Activated T-cell treated with anti-CD3 and anti-CD28 coated beads, Interleukin-2, amount 50 U/mL, for 48 hours (primary cell): ENCODE results near the gene TBC1D20.
A peak's percentile ranks its signal among the peaks of the same experiment; 100 is the strongest.

Source experiments
- DNase-seq, 2 experiments: peaks; one replicate each; pipeline ENCODE4 v3.0.0-alpha.2; 2020

TBC1D20 gene

GRCh38 chr20:437787-438486 lies 24.4 kb downstream of the TBC1D20 start:
- peak in 1 of 2 experiments; percentile 30 for DNase-seq

- DNase-seq, result no peak
Observed at GRCh38 chr20:436476-436875, 25.9 kb downstream of the TBC1D20 start.

GRCh38 chr20:435558-435957 lies 26.8 kb downstream of the TBC1D20 start:
- no peak for DNase-seq

DNA sequence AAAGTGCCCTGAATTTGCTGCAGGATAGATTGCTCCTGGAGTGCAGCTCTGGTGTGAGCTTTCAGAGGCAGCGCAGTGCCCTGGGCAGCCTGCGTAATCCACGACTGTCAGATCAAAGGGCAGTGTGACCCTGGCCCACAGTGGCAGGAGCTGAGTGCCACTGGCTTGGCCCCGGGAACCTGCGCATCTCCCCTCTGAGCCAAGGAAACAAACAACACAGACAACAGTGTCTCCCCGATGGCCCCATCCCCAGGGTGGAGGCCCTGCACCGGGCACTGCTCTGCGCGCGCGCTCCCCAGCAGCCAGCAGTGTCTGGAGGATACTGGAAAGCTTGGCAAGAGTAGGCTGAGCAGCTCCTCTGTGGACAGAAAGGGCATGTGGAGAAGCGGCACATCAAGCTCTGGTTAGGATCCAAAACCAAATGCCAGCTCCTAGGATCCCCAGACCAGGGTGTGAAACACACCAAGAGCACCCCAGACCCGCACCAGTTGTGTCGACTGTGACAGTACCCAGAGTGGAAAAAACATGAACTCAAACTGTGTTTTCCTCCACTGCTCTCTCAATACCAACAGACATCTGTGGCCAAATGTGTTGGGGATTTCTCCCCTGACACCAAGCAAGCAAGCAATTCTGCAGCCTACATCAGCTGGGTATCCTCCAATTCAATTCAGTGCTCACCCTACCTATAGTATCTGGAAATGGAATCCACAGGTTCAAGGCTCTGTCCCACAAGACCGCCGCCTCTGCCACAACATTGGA lies 27.5 kb downstream of the TBC1D20 start:
- no peak for DNase-seq

DNA sequence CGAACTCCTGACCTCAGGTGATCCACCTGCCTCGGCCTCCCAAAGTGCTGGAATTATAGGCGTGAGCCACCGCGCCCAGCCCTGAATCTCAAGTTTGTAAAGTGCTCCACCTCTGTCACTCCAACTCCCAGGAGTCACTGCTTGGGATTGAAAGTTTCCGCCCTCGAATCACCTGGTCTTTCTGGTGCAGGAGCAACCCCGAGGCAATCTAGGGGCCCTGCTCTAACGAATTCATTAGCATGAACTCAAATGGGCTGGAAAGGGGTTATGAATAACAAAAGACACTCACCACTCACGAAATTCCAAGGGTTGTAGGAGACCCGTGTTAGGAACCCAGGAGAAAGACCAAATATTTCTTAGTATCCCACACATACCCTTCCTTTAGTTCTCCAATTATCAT lies 28.1 kb downstream of the TBC1D20 start:
- DNase-seq, result no peak

- peak; percentile 79 to 84 for DNase-seq
Observed at GRCh38 chr20:433300-433975, 28.9 kb downstream of the TBC1D20 start.

DNA sequence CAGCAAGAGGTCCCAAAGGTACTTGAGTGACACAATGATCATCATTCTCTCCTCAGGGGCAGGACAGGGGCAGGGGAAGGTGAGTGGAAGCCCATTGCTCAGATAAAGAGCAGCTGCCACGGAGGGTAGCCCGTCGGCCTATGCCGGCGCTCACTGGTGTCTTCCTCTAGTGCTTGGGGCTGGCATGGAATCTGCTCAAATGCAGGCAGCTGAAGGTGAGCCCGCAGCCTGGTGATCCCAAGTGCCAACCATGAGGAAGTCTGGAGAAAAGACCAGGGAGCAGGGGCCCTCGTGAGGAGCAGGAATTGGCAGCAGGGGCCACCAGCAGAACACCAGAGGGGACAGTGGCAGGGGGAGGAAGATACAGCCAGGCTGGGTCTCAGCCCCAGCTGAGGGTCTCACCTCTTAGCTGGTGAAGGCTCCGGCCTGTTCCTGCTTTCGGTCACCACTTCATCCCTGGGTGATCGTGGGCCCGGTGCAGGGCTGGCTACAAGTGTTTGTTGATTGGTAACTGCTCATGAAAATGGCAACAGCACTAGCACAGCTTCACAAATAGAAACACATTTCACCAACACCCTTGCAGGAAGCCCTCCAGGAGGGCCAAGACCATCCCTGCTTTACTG lies 29.5 kb downstream of the TBC1D20 start:
- DNase-seq, result no peak

DNA sequence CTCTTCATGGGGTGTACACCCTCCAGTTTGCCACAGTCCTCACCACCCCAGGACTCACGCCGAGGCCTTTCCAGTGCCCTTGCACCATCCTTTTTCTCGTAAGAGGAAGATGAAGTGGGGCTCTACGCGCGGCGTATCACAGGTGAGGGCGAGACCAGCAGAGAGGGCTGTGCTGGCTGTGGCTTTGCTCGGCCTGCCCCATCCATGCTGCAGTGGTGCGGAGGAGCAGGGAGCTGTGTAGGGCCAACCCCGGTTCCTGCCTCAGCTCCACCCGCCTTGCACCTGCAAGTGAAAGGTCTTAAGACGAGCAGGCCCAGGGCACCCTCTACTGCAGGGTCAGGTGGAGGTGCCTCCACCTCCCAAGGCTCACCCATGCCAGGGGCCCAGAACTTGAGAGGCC lies 30.1 kb downstream of the TBC1D20 start:
- no peak for DNase-seq

DNA sequence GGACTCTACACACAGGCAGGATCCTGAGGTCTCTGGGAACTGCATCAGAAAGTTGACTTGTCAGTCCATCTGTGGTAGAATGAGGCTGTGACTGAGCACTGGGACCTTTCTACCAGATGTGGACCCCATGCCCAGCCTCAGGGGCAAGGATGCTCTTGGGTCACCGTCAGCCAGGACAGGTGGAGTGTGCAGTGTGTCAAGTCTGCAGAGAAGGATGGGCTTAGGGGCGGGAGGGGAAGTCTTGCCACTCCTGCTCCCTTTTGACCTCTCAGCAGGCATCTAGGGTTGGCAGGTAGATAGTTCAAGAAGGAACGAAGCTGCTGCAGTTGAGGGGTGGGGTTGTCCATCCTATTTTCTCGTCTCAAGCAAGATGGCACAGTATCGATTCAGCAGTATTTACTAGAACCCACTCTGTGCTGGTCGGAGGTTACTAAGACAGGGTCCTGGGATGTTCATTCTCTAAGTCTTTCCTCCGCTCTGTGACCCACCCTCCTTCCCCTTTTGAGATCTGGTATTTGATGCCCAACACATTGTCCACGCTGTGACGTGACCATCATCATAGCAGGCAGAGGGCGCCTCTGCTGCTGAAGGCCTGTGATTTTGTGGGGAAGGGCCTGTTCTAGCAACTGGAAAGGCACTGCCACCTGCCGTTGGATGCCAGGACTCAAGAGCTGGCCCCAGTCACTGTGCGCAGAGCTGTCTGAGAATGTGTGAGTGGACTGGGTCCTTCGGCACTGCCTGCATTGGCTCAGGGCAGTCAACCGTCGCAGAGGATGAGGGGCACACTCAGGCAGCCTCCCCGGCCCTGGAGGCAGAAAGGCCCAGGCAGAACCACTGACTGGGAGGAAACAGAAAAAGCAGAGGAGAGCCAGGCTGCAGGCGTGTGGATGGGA lies 31.1 kb downstream of the TBC1D20 start:
- DNase-seq, result peak; percentile 39 to 53

- no peak for DNase-seq
Observed at GRCh38 chr20:430091-430999, 32.0 kb downstream of the TBC1D20 start.

- DNase-seq, result no peak
Observed at GRCh38 chr20:428658-429200, 33.6 kb downstream of the TBC1D20 start.

DNA sequence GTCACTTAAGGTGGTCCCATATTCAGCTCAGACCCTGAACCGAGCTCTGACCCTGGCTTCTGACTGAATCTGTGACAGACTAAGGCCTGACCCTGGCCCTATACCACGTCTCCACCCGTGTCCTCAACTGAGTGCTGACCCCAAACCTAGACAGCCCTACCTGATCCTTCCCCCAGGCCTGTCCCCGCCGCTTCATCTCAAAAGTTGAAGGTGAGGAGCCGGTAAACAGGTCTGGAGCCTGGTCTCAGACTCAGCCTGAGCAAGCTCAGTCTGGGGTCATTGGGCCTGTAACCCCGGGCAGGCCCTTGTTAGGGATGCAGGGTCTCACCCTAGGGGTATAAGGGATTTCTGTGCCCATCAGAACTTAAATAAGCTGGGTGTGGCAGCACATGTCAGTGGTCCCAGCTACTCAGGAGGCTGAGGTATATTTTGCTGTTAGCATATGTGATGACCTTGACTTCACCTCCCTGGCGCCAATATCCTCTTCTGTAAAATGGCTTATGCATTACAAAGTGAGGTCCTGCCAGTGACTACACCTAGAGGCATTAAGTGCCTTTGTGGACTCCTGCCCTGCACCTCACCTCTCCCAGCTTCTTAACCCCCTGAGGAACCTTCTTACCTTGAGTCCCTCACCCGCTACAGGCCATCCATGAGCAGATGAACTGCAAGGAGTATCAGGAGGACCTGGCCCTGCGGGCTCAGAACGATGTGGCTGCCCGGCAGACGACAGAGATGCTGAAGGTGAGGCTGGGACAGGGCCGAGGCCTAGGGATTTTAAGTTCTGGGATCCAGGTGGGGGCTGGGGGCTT lies 34.3 kb downstream of the TBC1D20 start:
- no peak for DNase-seq

DNA sequence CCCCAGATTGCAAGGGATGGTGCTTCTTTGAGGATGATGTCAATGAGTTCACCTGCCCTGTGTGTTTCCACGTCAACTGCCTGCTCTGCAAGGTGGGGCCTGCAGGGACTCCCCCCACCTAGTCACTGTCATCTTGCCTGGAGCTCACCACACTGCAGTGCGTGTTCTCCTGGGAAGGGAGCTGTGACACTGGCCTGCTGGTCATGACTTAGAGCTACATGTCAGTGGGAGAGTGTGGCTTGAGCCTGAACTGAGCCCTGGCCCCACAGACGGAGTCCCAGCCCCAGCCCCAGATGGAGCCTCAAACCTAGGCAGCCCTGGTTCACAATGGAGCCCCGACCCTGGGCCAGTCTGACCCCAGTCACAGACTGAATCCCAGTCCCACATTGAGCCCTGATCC lies 34.9 kb downstream of the TBC1D20 start:
- DNase-seq, result no peak

DNA sequence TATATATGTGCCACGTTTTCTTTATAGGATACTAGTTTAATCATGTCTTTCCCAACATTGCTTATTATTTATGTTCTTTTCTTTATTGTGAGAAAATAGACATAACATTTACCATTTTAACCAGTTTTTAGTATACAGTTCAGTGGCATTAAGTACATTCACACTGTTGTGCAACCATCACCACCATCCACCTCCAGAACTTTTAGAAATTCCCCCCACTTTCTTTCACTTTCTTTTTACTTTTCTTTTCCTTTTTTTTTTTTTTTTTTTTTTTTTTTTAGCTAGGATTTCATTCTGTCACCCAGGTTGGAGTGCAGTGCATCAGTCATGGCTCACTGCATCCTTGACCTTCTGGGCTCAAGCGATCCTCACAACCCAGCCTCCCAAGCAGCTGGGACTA lies 35.8 kb downstream of the TBC1D20 start:
- DNase-seq, result no peak

- no peak for DNase-seq
Observed at GRCh38 chr20:421685-422250, 40.6 kb downstream of the TBC1D20 start.

GRCh38 chr20:420721-421574 lies 41.4 kb downstream of the TBC1D20 start:
- DNase-seq, result no peak

DNA sequence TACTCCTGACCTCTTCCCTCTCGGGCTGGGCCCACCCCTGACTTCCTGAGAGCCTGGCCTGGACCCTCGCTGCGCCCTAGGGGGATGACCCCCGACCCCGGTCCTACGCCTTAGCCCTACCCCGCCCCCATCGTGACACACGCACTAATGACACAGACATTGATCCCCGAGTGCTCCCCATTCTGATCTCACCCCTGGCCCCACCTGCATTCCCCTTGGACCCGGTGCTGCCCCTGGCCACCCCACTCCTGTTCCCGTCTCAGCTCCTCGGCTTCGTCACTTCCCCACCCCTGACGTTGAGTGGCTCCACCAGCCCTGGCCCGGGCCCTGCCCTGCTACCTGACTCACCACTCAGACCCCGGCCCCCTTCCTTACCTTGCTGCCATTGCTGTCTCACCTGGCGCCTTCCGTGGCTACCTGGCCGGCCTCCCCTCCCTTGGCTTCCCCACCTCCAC lies 42.1 kb downstream of the TBC1D20 start:
- DNase-seq, result no peak

DNA sequence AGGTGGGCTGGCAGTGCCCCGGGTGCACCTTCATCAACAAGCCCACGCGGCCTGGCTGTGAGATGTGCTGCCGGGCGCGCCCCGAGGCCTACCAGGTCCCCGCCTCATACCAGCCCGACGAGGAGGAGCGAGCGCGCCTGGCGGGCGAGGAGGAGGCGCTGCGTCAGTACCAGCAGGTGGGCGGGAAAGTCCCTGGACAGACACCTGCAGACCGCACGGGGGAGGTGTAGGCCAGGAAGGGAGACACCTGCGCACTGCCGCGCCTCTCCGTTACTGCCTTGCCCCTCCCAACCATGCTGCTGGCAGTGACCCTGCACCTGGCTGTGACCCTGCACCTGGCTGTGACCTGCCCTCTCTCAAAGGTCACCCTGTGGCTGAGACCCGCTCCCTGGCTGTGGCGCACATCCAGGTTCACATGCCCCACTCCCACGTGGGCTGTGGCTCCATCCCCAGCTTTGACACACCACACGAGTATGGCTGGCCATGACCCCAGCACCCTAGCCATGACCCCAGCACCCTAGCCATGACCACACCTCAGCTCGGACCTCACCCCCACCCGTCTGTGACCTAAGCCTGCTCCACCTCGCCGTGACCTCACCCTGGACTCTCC lies 42.7 kb downstream of the TBC1D20 start:
- no peak for DNase-seq
